ENCODE measurements around the gene LY6G5C. TPM values are rescaled to one million over a fixed set of nuclear protein-coding genes. Genes with fewer than 3 reads are reported as not detected.
A peak's percentile ranks its signal among the peaks of the same experiment; 100 is the strongest.

Gene LY6G5C
- total and polyA plus RNA-seq, 4 donors: 2.8 to 5.0 (median 3.5) TPM

DNA sequence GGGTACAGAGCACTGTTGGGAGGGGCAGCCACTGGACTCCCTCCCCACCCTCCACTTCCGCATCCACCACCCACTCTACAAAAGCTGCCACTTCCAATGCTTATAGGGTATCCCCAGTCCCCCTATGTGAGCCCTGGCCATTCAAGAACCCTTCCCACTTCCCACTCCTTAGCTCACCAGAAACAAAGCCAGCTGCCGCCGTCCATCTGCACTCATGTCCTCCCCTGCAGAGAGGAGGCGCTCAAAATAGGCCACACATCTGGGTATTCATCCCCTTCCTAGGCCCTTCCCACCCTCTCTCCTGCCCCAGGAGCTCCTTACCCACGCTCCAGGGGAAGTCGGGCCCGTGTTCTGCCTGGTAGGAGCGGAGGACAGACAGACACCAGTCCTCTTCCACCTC, 6.5 kb upstream of the LY6G5C start:
- ATAC-seq (ENCODE audit: insufficient read depth, low FRiP score) (no peak), DNase-seq (no peak)
- Histone ChIP-seq H3K9me3 (ENCODE audit: control insufficient read depth in 4 of 4, insufficient read depth in 3 of 4, low read length in 3 of 4) (no peaks in the 10 kb centered on the region), H3K4me3 (no peak overlapping the region), H3K4me1 (ENCODE audit: control insufficient read depth in 5 of 5, insufficient read depth in 5 of 5, low read length in 5 of 5) (peaks cover 0 to 8% (median 0%) of the 10 kb centered on the region in 5 donors), H3K27me3 (ENCODE audit: control insufficient read depth in 3 of 3, insufficient read depth in 3 of 3, low read length in 2 of 3) (no peaks in the 10 kb centered on the region), H3K27ac (ENCODE audit: low read depth in 1 of 2, low read length in 1 of 2) (no peak overlapping the region), H3K9ac (ENCODE audit: insufficient read depth in 1 of 2, low read length in 2 of 2) (no peak overlapping the region), H3K36me3 (ENCODE audit: control insufficient read depth in 4 of 4, insufficient read depth in 4 of 4, low read length in 4 of 4) (peaks cover 9 to 47% (median 23%) of the 10 kb centered on the region in 4 donors)
- 89 to 95% methylated on average over 8 of the region's 8 CpGs for WGBS, 2 donors
- TF ChIP-seq, protein P1, sequence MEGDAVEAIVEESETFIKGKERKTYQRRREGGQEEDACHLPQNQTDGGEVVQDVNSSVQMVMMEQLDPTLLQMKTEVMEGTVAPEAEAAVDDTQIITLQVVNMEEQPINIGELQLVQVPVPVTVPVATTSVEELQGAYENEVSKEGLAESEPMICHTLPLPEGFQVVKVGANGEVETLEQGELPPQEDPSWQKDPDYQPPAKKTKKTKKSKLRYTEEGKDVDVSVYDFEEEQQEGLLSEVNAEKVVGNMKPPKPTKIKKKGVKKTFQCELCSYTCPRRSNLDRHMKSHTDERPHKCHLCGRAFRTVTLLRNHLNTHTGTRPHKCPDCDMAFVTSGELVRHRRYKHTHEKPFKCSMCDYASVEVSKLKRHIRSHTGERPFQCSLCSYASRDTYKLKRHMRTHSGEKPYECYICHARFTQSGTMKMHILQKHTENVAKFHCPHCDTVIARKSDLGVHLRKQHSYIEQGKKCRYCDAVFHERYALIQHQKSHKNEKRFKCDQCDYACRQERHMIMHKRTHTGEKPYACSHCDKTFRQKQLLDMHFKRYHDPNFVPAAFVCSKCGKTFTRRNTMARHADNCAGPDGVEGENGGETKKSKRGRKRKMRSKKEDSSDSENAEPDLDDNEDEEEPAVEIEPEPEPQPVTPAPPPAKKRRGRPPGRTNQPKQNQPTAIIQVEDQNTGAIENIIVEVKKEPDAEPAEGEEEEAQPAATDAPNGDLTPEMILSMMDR (IDR thresholded peaks at IDR 0.05; ENCODE audit: control extremely low read depth, extremely low read depth): no peak

DNA sequence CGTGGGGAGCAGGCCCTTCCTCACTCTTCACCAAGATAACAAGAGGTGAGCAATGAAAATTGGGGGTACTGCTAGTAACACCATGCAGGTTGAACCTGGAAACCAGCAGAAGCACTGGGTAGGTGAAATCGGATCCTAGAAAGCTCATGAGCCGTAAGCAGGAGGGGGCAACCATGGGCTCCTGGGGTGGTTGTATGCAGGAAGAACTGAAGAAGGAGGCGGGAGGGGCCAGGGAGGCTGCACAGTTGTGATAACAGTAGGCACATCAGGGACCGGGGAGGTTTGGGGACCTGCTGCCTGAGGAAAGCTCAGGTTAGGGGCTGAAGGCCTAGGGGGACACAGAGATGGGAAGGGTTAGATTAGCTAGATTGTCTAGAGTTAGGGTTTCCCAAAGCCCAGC, 5.6 kb upstream of the LY6G5C start:
- DNase-seq: no peak
- 86 to 88% methylated on average over 5 of the region's 5 CpGs for WGBS, 2 donors
- H3K27ac ChIP-seq (ENCODE audit: low read depth in 1 of 2, low read length in 1 of 2): no peak overlapping the region
- no peak overlapping the region for H3K4me3 ChIP-seq
- H3K9ac ChIP-seq (ENCODE audit: insufficient read depth in 1 of 2, low read length in 2 of 2): no peak overlapping the region
- no peak for ATAC-seq (ENCODE audit: insufficient read depth, low FRiP score)
- peaks cover 8 to 43% (median 23%) of the 10 kb centered on the region in 4 donors for H3K36me3 ChIP-seq (ENCODE audit: control insufficient read depth in 4 of 4, insufficient read depth in 4 of 4, low read length in 4 of 4)
- no peaks in the 10 kb centered on the region for H3K27me3 ChIP-seq (ENCODE audit: control insufficient read depth in 3 of 3, insufficient read depth in 3 of 3, low read length in 2 of 3)
- no peaks in the 10 kb centered on the region for H3K9me3 ChIP-seq (ENCODE audit: control insufficient read depth in 4 of 4, insufficient read depth in 3 of 4, low read length in 3 of 4)
- peaks cover 0 to 11% (median 0%) of the 10 kb centered on the region in 5 donors for H3K4me1 ChIP-seq (ENCODE audit: control insufficient read depth in 5 of 5, insufficient read depth in 5 of 5, low read length in 5 of 5)
- TF ChIP-seq, protein P1 (IDR thresholded peaks at IDR 0.05; ENCODE audit: control extremely low read depth, extremely low read depth): no peak

DNA sequence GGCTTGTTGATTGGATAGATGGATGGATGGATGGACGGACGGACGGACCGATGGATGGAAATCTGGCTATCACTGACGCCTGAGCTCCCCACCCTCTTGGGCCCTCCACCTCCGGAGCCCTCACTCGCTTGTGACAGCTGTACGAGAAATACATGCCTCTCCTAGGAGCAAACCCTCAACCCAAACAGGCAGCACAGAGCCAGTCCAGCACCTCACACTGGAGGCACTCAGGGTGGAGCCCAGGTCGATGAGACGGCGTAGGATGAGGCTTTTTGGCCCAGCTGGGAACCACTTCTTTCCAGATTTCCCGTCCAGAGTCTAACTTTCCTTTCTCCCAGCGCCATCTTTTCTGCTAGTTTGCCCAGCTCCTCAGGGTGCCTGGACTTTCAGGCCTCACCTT, 2.7 kb upstream of the LY6G5C start:
- DNase-seq (peak in 2 of 3 donors; percentile 13 to 18), ATAC-seq (ENCODE audit: insufficient read depth, low FRiP score) (no peak)
- H3K27ac ChIP-seq (ENCODE audit: low read depth in 1 of 2, low read length in 1 of 2): no peak overlapping the region
- H3K27me3 ChIP-seq (ENCODE audit: control insufficient read depth in 3 of 3, insufficient read depth in 3 of 3, low read length in 2 of 3): no peaks in the 10 kb centered on the region
- WGBS, 2 donors: 81 to 90% methylated on average over 13 of the region's 13 CpGs
- TF ChIP-seq, protein P1 (IDR thresholded peaks at IDR 0.05; ENCODE audit: control extremely low read depth, extremely low read depth): no peak
- H3K36me3 ChIP-seq (ENCODE audit: control insufficient read depth in 4 of 4, insufficient read depth in 4 of 4, low read length in 4 of 4): peaks cover 7 to 18% (median 13%) of the 10 kb centered on the region in 4 donors
- peaks cover 0 to 23% (median 4%) of the 10 kb centered on the region in 5 donors for H3K4me1 ChIP-seq (ENCODE audit: control insufficient read depth in 5 of 5, insufficient read depth in 5 of 5, low read length in 5 of 5)
- no peaks in the 10 kb centered on the region for H3K9me3 ChIP-seq (ENCODE audit: control insufficient read depth in 4 of 4, insufficient read depth in 3 of 4, low read length in 3 of 4)
- H3K4me3 ChIP-seq: no peak overlapping the region
- peak overlapping the region in 1 of 2 donors; percentile 28 for H3K9ac ChIP-seq (ENCODE audit: insufficient read depth in 1 of 2, low read length in 2 of 2)
